Astrocyte (in vitro differentiated cells and primary cell): Measurements from ENCODE around the gene ACSF2. TPM values are rescaled to one million over a fixed set of nuclear protein-coding genes. Genes with fewer than 3 reads are reported as not detected.

Experiments used
- DNase-seq: peaks from one replicate; pipeline ENCODE4 v3.0.0-alpha.2; 2010; ENCODE audit warnings: low read depth
- FAIRE-seq: peaks from 2 replicates; lab custom pipeline; 2011; peaks lifted over from hg19 to GRCh38; lab: Jason Lieb, UNC
- H2AFZ ChIP-seq: 2 replicates; pipeline ENCODE4 v1.6.0; 2012; ENCODE audit warnings: low read depth, low read length, inconsistent platforms
- H3K27ac ChIP-seq: 2 replicates; pipeline ENCODE4 v1.5.1; 2011; ENCODE audit warnings: low read depth, low read length, inconsistent platforms
- H3K27me3 ChIP-seq: 2 replicates; pipeline ENCODE4 v1.6.0; 2011; ENCODE audit warnings: low read length, inconsistent platforms; ENCODE audit not compliant: insufficient read depth
- H3K36me3 ChIP-seq: 2 replicates; pipeline ENCODE4 v1.5.1; 2011; ENCODE audit warnings: low read length, inconsistent platforms; ENCODE audit not compliant: insufficient read depth
- H3K4me1 ChIP-seq: 2 replicates; pipeline ENCODE4 v1.5.1; 2011; ENCODE audit warnings: low read length, inconsistent platforms; ENCODE audit not compliant: insufficient read depth
- H3K4me2 ChIP-seq: 2 replicates; pipeline ENCODE4 v1.6.0; 2012; ENCODE audit warnings: low read length, inconsistent platforms
- H3K4me3 ChIP-seq: 2 replicates; pipeline ENCODE4 v1.5.1; 2011; ENCODE audit warnings: low read depth, mild to moderate bottlenecking, low read length, inconsistent platforms; ENCODE audit not compliant: insufficient read depth
- H3K79me2 ChIP-seq: 2 replicates; pipeline ENCODE4 v1.6.0; 2012; ENCODE audit warnings: mild to moderate bottlenecking, low read length, inconsistent platforms; ENCODE audit not compliant: insufficient read depth
- H3K9ac ChIP-seq: 2 replicates; pipeline ENCODE4 v1.6.0; 2012; ENCODE audit warnings: mild to moderate bottlenecking, low read length, inconsistent platforms
- H3K9me3 ChIP-seq: 2 replicates; pipeline ENCODE4 v1.5.1; 2012; ENCODE audit warnings: low read depth, mild to moderate bottlenecking, low read length, inconsistent platforms; ENCODE audit not compliant: insufficient read depth
- H4K20me1 ChIP-seq: 2 replicates; pipeline ENCODE4 v1.6.0; 2012; ENCODE audit warnings: low read length, inconsistent platforms; ENCODE audit not compliant: insufficient read depth
- H3K27ac Mint-ChIP-seq: one replicate; pipeline ENCODE4 v1.8.0; 2021; ENCODE audit warnings: mild to moderate bottlenecking, mixed read lengths; ENCODE audit not compliant: unreplicated experiment
- H3K27me3 Mint-ChIP-seq: one replicate; pipeline ENCODE4 v1.8.0; 2021; ENCODE audit warnings: low read depth, mixed read lengths; ENCODE audit not compliant: unreplicated experiment
- H3K36me3 Mint-ChIP-seq: one replicate; pipeline ENCODE4 v1.8.0; 2021; ENCODE audit warnings: low read depth, mixed read lengths; ENCODE audit not compliant: unreplicated experiment
- H3K4me1 Mint-ChIP-seq: one replicate; pipeline ENCODE4 v1.8.0; 2021; ENCODE audit warnings: low read depth, mixed read lengths; ENCODE audit not compliant: unreplicated experiment
- H3K4me3 Mint-ChIP-seq: one replicate; pipeline ENCODE4 v1.8.0; 2021; ENCODE audit warnings: mild to moderate bottlenecking, moderate library complexity, mixed read lengths; ENCODE audit not compliant: unreplicated experiment
- H3K9me3 Mint-ChIP-seq: one replicate; pipeline ENCODE4 v1.8.0; 2021; ENCODE audit warnings: mild to moderate bottlenecking, mixed read lengths; ENCODE audit not compliant: unreplicated experiment
- CTCF ChIP-seq: IDR thresholded peaks from 2 replicates; pipeline ENCODE4 v1.5.1; 2011; ENCODE audit warnings: low read depth, mild to moderate bottlenecking, inconsistent platforms, low read length, moderate library complexity; ENCODE audit not compliant: insufficient read depth
- EZH2 ChIP-seq: IDR thresholded peaks from 2 replicates; pipeline ENCODE4 v1.6.1; 2012; ENCODE audit warnings: mild to moderate bottlenecking, low read length, inconsistent platforms; ENCODE audit not compliant: insufficient read depth
- total RNA-seq: library from RNA; stranded (reverse); gene quantifications from 2 replicates; pipeline ENCODE4 v1.2.1, GENCODE V29; 2021

ACSF2 gene
- total RNA-seq, 1 donor from 2014 or later, result 28.3 TPM

GRCh38 chr17:50465635-50466034, 39.6 kb downstream of the ACSF2 start:
- peaks cover 11% of the 10 kb centered on the region for H3K27me3 Mint-ChIP-seq
- H3K4me3 ChIP-seq, result no peak overlapping the region
- no peak overlapping the region for H3K27ac Mint-ChIP-seq
- H3K36me3 Mint-ChIP-seq, result peaks cover 27% of the 10 kb centered on the region
- no peaks in the 10 kb centered on the region for H3K79me2 ChIP-seq
- DNase-seq (no peak), FAIRE-seq (no peak)
- H3K4me3 Mint-ChIP-seq, result no peak overlapping the region
- H3K4me1 Mint-ChIP-seq, result no peaks in the 10 kb centered on the region
- peaks cover 4% of the 10 kb centered on the region for H3K9me3 Mint-ChIP-seq
- no peak overlapping the region for H2AFZ ChIP-seq
- no peak overlapping the region for H3K9ac ChIP-seq
- H4K20me1 ChIP-seq, result peaks cover 5% of the 10 kb centered on the region
- no peaks in the 10 kb centered on the region for H3K36me3 ChIP-seq
- peaks cover 6% of the 10 kb centered on the region for H3K4me1 ChIP-seq
- H3K27ac ChIP-seq, result no peak overlapping the region
- TF ChIP-seq EZH2, result no peak
- TF ChIP-seq CTCF, result no peak
- H3K9me3 ChIP-seq, result no peaks in the 10 kb centered on the region
- no peak overlapping the region for H3K4me2 ChIP-seq
- peaks cover 12% of the 10 kb centered on the region for H3K27me3 ChIP-seq

DNA sequence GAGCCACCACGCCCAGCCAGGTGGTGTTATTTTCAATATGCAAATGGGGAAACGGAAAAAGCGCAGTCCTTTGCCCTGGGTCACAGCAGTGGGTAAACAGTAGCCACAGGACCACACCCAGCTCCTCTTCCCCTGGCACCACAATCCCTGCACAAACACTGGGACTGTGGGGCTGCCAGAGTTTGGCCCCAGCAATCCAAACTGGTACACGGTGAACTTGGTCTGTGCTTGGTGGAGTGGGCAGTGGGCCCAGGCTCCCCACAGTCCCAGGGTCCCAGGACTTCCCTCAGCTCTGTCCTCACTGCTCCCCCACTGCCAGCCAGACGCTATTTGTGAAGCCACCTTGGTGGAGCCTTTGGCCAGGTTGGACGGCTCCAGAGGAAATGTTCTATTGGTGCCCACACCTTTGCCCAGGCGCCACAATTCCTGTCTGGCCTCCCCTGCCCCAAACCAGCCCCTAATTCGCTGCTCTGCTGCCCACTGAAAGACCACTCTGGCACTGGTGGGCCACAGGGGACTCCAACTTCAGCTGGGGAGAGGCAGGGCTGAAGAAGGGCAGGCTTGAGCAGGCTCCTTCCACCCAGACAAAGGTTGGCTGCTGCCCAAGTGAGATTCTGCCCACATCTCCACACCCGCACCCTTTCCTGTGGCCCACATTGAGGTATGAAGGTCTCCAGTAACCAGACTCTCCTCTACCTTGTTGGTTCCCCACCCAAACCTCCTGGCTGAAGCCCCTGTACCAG, 40.5 kb downstream of the ACSF2 start:
- Histone ChIP-seq H2AFZ (no peak overlapping the region), H3K27me3 (peaks cover 12% of the 10 kb centered on the region), H3K79me2 (no peaks in the 10 kb centered on the region), H3K4me2 (no peak overlapping the region), H3K9me3 (no peaks in the 10 kb centered on the region), H3K27ac (no peak overlapping the region), H4K20me1 (peaks cover 5% of the 10 kb centered on the region), H3K9ac (no peak overlapping the region), H3K4me1 (peaks cover 6% of the 10 kb centered on the region), H3K4me3 (no peak overlapping the region), H3K36me3 (no peaks in the 10 kb centered on the region)
- FAIRE-seq, result no peak
- no peak for TF ChIP-seq EZH2
- no peak for TF ChIP-seq CTCF
- Mint-ChIP-seq H3K4me3 (no peak overlapping the region), H3K9me3 (peaks cover 4% of the 10 kb centered on the region), H3K27ac (no peak overlapping the region), H3K27me3 (peaks cover 15% of the 10 kb centered on the region), H3K4me1 (no peaks in the 10 kb centered on the region), H3K36me3 (peaks cover 29% of the 10 kb centered on the region)
- DNase-seq, result no peak
